ENCODE results near the gene B3GAT3.
A peak's percentile ranks its signal among the peaks of the same experiment; 100 is the strongest.

The B3GAT3 gene

DNA sequence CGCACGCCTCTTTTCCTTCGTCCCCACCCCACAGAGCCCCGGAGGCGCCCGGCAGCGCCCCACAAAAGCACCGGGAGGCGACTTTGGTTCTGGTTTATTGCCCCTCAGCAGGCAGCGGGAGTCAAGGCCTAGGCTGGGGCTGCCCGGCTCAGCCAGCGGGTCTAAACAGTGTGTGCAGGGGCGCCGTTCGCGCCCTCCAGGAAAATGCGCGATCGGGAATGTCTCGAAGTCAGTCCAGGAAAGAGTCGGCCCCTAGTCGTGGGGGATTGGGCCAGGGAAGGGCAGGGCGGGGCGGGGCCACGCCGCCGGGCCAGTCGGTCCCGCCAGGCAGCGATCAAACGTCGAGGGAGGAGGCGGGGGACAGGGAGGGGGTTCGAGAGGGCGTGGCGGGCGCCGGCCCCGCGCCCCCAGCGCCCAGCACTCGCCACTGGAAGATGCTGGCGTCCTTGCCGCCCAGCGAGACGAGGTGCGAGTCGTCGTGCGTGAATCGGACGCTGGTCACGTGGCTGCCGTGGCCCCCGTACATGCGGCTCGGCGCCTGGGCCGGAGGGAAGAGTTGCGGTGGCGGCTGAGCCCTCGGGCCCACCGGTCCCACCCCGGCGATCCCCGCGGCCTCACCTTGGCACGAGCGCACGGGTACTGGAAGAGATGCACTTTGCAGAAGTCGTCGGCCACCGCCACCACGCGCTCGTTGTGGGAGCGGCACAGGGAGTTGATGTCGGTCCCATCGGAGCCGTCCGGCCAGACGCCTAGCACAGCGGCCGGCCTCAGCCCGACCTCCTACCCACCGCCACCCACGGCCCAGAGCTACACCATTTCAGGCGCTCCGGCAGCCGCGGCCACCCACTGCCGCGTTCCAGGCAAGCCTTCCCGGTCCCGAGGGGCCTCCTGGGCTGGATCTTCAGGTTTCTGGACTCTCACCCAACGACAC is 19.4 kb downstream of the B3GAT3 start:
- TF ChIP-seq, protein P1, sequence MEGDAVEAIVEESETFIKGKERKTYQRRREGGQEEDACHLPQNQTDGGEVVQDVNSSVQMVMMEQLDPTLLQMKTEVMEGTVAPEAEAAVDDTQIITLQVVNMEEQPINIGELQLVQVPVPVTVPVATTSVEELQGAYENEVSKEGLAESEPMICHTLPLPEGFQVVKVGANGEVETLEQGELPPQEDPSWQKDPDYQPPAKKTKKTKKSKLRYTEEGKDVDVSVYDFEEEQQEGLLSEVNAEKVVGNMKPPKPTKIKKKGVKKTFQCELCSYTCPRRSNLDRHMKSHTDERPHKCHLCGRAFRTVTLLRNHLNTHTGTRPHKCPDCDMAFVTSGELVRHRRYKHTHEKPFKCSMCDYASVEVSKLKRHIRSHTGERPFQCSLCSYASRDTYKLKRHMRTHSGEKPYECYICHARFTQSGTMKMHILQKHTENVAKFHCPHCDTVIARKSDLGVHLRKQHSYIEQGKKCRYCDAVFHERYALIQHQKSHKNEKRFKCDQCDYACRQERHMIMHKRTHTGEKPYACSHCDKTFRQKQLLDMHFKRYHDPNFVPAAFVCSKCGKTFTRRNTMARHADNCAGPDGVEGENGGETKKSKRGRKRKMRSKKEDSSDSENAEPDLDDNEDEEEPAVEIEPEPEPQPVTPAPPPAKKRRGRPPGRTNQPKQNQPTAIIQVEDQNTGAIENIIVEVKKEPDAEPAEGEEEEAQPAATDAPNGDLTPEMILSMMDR (conservative IDR thresholded peaks at IDR 0.05; ENCODE audit: low read depth) = peak; percentile 25
- ChIA-PET POLR2A (ENCODE audit: low non-redundant PET) (interaction anchor here (0.5 to 2.3 kb wide), 6 partner anchors 10 to 195 kb away, joined by 3 to 24 read pairs (median 6); partner anchors contain the start of genes B3GAT3, C11orf98, CSKMT and TUT1), CTCF (interaction anchor here (0.6 to 1.0 kb wide), 3 partner anchors 9 to 283 kb away, joined by 3 to 5 read pairs (median 3); no protein-coding TSS in a partner anchor)
- DNase-seq (ENCODE audit: low spot score) = peak; percentile 79
- peak overlapping the region; percentile 98 for H3K27ac ChIP-seq

DNA sequence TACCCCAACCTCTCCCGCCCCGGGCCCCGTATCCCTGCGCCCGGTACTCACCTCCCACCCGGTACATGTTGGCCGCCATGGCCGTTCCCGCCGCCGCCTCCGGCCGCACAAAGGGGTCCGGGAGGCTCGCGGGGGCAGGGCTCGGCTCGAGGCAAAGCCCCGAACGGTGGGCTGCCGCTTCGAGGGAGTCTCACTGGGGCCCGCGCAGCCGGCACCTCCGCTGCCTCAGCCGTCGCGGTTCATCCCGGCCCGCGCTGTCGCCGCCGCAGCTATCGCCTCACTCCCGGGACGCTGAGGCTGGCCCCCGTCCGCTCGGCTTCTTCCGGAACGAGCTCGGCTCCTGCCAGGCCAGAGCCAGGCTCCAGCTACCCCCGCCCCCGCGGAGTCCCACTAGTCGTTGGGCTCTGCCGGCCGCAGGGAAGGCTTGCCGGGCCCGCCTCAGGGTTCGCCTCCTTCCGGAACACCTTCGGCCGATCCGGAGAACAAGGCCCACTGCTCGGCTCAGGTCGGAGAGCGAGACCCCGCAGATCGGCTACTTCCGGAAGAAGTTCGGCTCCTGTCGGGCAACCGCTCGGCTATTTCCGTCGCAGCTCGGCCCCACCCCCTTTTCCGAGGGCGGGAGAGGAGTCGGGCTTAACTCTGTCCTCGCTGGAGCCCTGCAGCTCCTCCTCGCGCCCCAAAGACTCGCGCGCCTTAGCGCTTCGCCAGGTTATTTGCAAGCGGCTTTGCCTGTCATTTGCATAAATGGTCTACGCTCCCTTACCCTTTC is 20.2 kb downstream of the B3GAT3 start, which contains the start of gene MTA2:
Gene MTA2 (minus strand): TSS at position 494 of the 769 bp plus-strand sequence. CDS start 415 bp downstream, at position 79.
- ChIA-PET POLR2A (ENCODE audit: low non-redundant PET) (interaction anchor here (0.5 to 2.3 kb wide), 6 partner anchors 9 to 196 kb away, joined by 3 to 24 read pairs (median 6); partner anchors contain the start of genes B3GAT3, C11orf98, CSKMT and TUT1), CTCF (interaction anchor here (0.6 to 1.2 kb wide), 3 partner anchors 47 to 282 kb away, joined by 4 to 5 read pairs (median 4); no protein-coding TSS in a partner anchor)
- DNase-seq (ENCODE audit: low spot score) = peak; percentile 92
- H3K27ac ChIP-seq = peak within 1 kb of the TSS; percentile 98
- TF ChIP-seq, protein P1 (conservative IDR thresholded peaks at IDR 0.05; ENCODE audit: low read depth) = no peak

DNA sequence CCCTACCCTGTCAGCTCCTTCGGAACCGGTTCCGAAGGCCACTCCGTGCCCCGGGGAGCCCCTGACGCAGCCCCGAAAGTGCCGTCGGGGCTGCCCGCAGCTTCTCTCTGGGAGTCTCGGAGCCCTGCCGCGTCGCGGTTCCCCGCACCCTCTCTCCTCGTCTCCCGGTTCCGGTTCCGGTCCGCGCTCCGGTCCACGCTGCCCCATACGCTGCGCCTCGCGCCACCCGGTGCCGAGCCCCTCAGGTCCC is 20.7 kb downstream of the B3GAT3 start:
- CTCF ChIA-PET = interaction anchor here (0.6 to 1.2 kb wide), 2 partner anchors 47 to 59 kb away, joined by 4 read pairs; no protein-coding TSS in a partner anchor
- POLR2A ChIA-PET (ENCODE audit: low non-redundant PET) = interaction anchor here (0.6 to 2.3 kb wide), 5 partner anchors 8 to 785 kb away, joined by 3 to 24 read pairs (median 9); partner anchors contain the start of genes B3GAT3, C11orf98, CSKMT and TUT1
- TF ChIP-seq, protein P1 (conservative IDR thresholded peaks at IDR 0.05; ENCODE audit: low read depth) = no peak
- H3K27ac ChIP-seq = peak overlapping the region; percentile 98
- no peak for DNase-seq (ENCODE audit: low spot score)

DNA sequence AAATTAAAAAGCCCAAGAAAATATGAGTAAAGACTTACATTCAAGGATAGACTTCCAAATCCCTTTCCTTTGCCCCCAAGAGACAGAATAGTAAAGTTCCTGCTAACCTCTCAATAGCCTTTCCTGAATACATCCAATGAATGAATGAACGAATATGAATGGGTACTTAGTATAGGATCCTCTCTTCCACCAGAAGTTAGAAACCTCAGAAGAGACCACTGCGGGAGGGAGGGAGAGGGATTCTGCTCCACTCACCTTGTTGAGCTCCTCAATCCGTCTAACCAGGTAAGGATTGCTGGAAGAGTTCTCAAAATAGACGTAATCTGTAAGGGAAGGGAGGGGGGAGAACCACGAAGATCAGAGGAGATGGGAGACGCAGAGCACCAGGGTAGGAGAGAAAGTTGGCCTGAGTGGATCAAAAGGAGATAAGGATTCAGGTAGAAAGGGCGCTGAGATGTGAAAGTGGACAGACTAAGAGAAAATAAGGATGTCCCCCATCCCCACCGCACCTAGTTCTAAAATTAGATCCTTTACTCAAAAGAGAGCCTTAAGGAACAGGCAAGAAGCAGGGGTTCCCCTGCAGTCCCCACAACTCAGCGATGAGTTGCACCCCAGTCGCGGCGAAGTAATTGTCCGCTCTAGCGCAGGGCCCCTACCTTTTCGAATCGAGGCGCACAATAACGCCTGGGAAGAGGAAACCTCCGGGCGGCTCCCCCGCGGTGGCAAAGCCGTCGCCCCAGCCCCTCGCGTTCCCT is 21.2 kb downstream of the B3GAT3 start:
- ChIA-PET POLR2A (ENCODE audit: low non-redundant PET) (interaction anchor here (0.6 to 2.3 kb wide), 4 partner anchors 9 to 785 kb away, joined by 8 to 24 read pairs (median 11); partner anchors contain the start of genes B3GAT3, C11orf98, CSKMT and TUT1), CTCF (interaction anchor here (0.6 to 1.2 kb wide), 2 partner anchors 58 to 118 kb away, joined by 3 to 4 read pairs; no protein-coding TSS in a partner anchor)
- peak overlapping the region; percentile 98 for H3K27ac ChIP-seq
- TF ChIP-seq, protein P1 (conservative IDR thresholded peaks at IDR 0.05; ENCODE audit: low read depth) = no peak
- DNase-seq (ENCODE audit: low spot score) = no peak

DNA sequence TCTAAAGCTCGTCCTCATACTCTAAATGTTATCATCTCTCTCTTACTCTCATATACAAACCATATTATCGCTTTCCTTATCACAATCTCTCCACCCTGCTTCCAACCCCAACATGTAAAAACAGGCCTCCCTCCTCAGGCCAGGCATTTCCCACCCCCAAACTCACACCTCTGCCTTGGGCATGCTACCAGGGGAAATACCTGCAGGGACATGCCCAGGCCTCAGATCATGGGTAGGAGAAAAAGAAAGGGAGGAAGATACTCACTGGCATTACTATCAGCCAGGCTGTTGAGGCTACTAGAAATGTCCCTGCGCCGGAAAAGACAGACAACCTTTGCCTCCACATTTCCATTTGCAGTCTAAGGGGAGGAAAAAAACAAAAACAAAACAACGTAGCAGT is 21.9 kb downstream of the B3GAT3 start:
- TF ChIP-seq, protein P1 (conservative IDR thresholded peaks at IDR 0.05; ENCODE audit: low read depth) = no peak
- DNase-seq (ENCODE audit: low spot score) = peak; percentile 90
- ChIA-PET CTCF (interaction anchor here (0.6 to 1.2 kb wide), 2 partner anchors 119 to 187 kb away, joined by 3 to 6 read pairs; no protein-coding TSS in a partner anchor), POLR2A (ENCODE audit: low non-redundant PET) (interaction anchor here (0.6 to 2.3 kb wide), 3 partner anchors 8 to 21 kb away, joined by 5 to 24 read pairs (median 13); partner anchors contain the start of genes B3GAT3 and TUT1)
- H3K27ac ChIP-seq = peak overlapping the region; percentile 98

Measured in RWPE1 (cell line).